Erythroblast (primary cell): Measurements from ENCODE around the gene CBARP.

Experiments used
- GATA1 ChIP-seq: IDR thresholded peaks from 2 replicates; pipeline ENCODE4 v1.6.1; 2011; ENCODE audit warnings: low read depth, mild to moderate bottlenecking, control low read depth, low read length, moderate library complexity
- POLR2A ChIP-seq: IDR thresholded peaks from 2 replicates; pipeline ENCODE4 v1.6.1; 2011; ENCODE audit warnings: mild to moderate bottlenecking, low read length

DNA sequence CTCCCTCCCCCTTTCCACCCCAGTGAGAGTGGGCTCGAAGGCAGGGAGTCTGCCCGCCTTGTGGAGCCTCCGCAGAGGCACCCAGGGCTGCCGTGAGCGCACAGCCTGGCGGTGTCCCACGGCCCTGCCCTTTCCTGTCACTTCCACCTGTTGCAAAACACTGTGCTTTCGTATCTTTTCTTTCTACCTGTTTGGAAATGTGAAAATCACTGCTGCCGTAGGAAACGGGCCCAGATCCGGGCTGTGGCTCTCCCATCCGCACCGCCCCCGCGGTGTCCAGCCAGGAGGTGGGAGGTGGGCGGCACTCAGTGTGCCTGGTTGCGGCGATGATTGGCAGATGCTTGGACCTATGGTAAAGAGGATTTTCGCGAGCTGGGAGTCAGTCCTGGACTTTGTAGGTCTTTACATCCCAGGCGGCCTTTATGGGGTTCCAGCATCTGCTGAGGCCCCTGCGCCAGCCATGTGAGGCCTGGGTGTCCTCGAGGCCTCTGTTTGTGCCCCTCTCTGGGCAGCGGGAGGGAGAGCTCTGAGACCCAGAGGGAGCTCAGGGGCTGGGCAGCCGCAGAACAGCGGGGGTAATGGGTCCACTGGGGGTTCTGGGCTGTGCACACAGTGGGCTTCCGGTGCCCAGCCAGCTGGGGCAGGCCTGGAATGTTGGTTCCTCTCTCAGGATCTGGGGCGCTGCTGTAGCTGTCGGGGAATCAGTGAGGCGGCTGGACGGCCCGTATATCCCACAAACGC lies 26.1 kb downstream of the CBARP start:
- TF ChIP-seq POLR2A (no peak), GATA1 (no peak)
